ENCODE measurements around the gene SPDEF.

- TF ChIP-seq EZH2phosphoT487 (IDR thresholded peaks at IDR 0.05; ENCODE audit: borderline replicate concordance, low read length) (no peak), CTCF (IDR thresholded peaks at IDR 0.05; ENCODE audit: low read depth, low read length, poor library complexity, severe bottlenecking) (no peak)
These were observed 27.9 kb upstream of the SPDEF start for GRCh38 chr6:34583861-34584604.

All from DOHH2 (cell line).